Endothelial cell of umbilical vein (primary cell): ENCODE data around the gene GJA8. TPM values are rescaled to one million over a fixed set of nuclear protein-coding genes. Genes with fewer than 3 reads are reported as not detected.

ENCODE experiments used
- BruUV-seq: library from RNA; stranded (reverse); fragments of 400-500 nt; replicated peaks from 2 replicates; lab custom pipeline; 2021; lab: Mats Ljungman, UMichigan
- CTCF ChIA-PET: fragments of 300-600, 350-600 bp; sonication (Branson Sonifier 250); formaldehyde crosslinking; loops from one replicate; lab custom pipeline; 2021; ENCODE audit warnings: antibody characterized with exemption, inconsistent platforms; lab: Charles Lee
- POLR2A ChIA-PET: fragments of 300-600, 350-600 bp; sonication (Branson Sonifier 250); formaldehyde crosslinking; loops from one replicate; lab custom pipeline; 2021; ENCODE audit warnings: antibody characterized with exemption, inconsistent platforms; lab: Charles Lee
- DNase-seq: peaks from one replicate; pipeline ENCODE4 v3.0.0-alpha.2; 2011; ENCODE audit warnings: low read depth, low spot score
- FAIRE-seq: peaks from 2 replicates; lab custom pipeline; 2011; peaks lifted over from hg19 to GRCh38; lab: Jason Lieb, UNC
- H2AFZ ChIP-seq: 2 replicates; pipeline ENCODE4 v1.6.0; 2012; ENCODE audit warnings: low read depth, low read length, control low read depth, inconsistent platforms
- H3K27ac ChIP-seq: 2 replicates; pipeline ENCODE4 v1.5.1; 2011; ENCODE audit warnings: low read depth, mild to moderate bottlenecking, control low read depth, low read length, moderate library complexity; ENCODE audit not compliant: insufficient read depth
- H3K27me3 ChIP-seq, 2 experiments: 2 replicates each; pipeline versions ENCODE4 v1.6.0 to v1.6.1; 2011; ENCODE audit warnings: low read length in 2 of 2, mixed read lengths in 1 of 2; ENCODE audit not compliant: control insufficient read depth in 2 of 2, insufficient read depth in 2 of 2
- H3K36me3 ChIP-seq, 2 experiments: 2 replicates in 1 of 2; 3 replicates in 1 of 2; pipeline ENCODE4 v1.5.1; 2011; ENCODE audit warnings: low read length in 2 of 2, mild to moderate bottlenecking in 1 of 2, moderate library complexity in 1 of 2; ENCODE audit not compliant: control insufficient read depth in 2 of 2, insufficient read depth in 2 of 2; ENCODE audit errors: extremely low read depth in 1 of 2
- H3K4me1 ChIP-seq: 3 replicates; pipeline ENCODE4 v1.5.1; 2011; ENCODE audit warnings: mild to moderate bottlenecking, low read length; ENCODE audit not compliant: control insufficient read depth, insufficient read depth; ENCODE audit errors: extremely low read depth
- H3K4me2 ChIP-seq: 2 replicates; pipeline ENCODE4 v1.6.1; 2011; ENCODE audit warnings: low read length, control low read depth, mixed read lengths; ENCODE audit not compliant: insufficient read depth
- H3K4me3 ChIP-seq, 3 experiments: fragments of 200-600 bp in 1 of 3; sonication (generic), shearing (Covaris generic) in 1 of 3; replicated peaks in 1 of 3; 2 replicates each; pipeline ENCODE4 v1.5.1; 2011 to 2016; ENCODE audit warnings: control low read depth in 3 of 3, low read length in 3 of 3, mild to moderate bottlenecking in 2 of 3, inconsistent platforms in 1 of 3, low read depth in 1 of 3, moderate library complexity in 1 of 3; ENCODE audit not compliant: insufficient read depth in 1 of 3
- H3K79me2 ChIP-seq: 2 replicates; pipeline ENCODE4 v1.6.0; 2012; ENCODE audit warnings: low read length, inconsistent platforms; ENCODE audit not compliant: control insufficient read depth, insufficient read depth
- H3K9ac ChIP-seq: replicated peaks from 2 replicates; pipeline ENCODE3; 2011; ENCODE audit warnings: low read length, control low read depth; ENCODE audit not compliant: insufficient read depth; ENCODE audit errors: extremely low read depth
- H3K9me1 ChIP-seq: replicated peaks from 3 replicates; pipeline ENCODE4 v1.6.0; 2011; ENCODE audit warnings: mild to moderate bottlenecking, low read length; ENCODE audit not compliant: control insufficient read depth, insufficient read depth; ENCODE audit errors: extremely low read depth
- H3K9me3 ChIP-seq: replicated peaks from 2 replicates; pipeline ENCODE4 v1.5.1; 2012; ENCODE audit warnings: low read length, inconsistent platforms; ENCODE audit not compliant: control insufficient read depth, insufficient read depth
- H4K20me1 ChIP-seq: replicated peaks from 2 replicates; pipeline ENCODE3; 2011; ENCODE audit warnings: mild to moderate bottlenecking, low read length; ENCODE audit not compliant: control insufficient read depth, insufficient read depth; ENCODE audit errors: extremely low read depth
- EZH2 ChIP-seq: IDR thresholded peaks from 2 replicates; pipeline ENCODE4 v1.6.1; 2012; ENCODE audit warnings: borderline replicate concordance, low read depth, mild to moderate bottlenecking, moderate library complexity, low read length, inconsistent platforms; ENCODE audit not compliant: severe bottlenecking
- FOS ChIP-seq: IDR thresholded peaks from 2 replicates; pipeline ENCODE4 v1.6.1; 2011; ENCODE audit warnings: mild to moderate bottlenecking, low read length, moderate library complexity, borderline replicate concordance; ENCODE audit not compliant: insufficient read depth
- GATA2 ChIP-seq: IDR thresholded peaks from 2 replicates; pipeline ENCODE4 v1.7.0; 2011; ENCODE audit warnings: low read depth, mild to moderate bottlenecking, moderate library complexity, mixed read lengths, low read length; ENCODE audit not compliant: insufficient read length, insufficient read depth
- JUN ChIP-seq: IDR thresholded peaks from 2 replicates; pipeline ENCODE4 v1.6.1; 2011; ENCODE audit warnings: borderline replicate concordance, low read depth; ENCODE audit not compliant: insufficient read length, insufficient read depth
- MYC ChIP-seq: IDR thresholded peaks from one replicate; pipeline ENCODE4 v1.6.1; 2011; ENCODE audit warnings: mild to moderate bottlenecking, low read depth, low read length
- POLR2A ChIP-seq: IDR thresholded peaks from 2 replicates; pipeline ENCODE4 v1.6.1; 2012; ENCODE audit warnings: low read depth, mild to moderate bottlenecking, control low read depth, low read length
- POLR2AphosphoS5 ChIP-seq: IDR thresholded peaks from 2 replicates; pipeline ENCODE4 v1.6.1; 2012; ENCODE audit warnings: low read depth, mild to moderate bottlenecking, control low read depth, low read length, moderate library complexity; ENCODE audit not compliant: insufficient read depth
- dilution Hi-C: fragments of 300-500 bp; cut with MboI; formaldehyde crosslinking; loops from one replicate; pipeline ENCODE4 v1.15.0; 2019; ENCODE audit warnings: low sequenced_read_pairs; ENCODE audit not compliant: extremely low pct_ligation_motif_present
- intact Hi-C: fragments of 100-400 bp; cut with micrococcal nuclease; formaldehyde crosslinking; loops from one replicate; pipeline ENCODE4 v1.10.0; 2022
- polyA plus RNA-seq, 4 experiments: library from polyadenylated mRNA; depleted of rRNA in 3 of 4; stranded (reverse) in 3 of 4; unstranded in 1 of 4; fragments of >200 nt; gene quantifications; 2 replicates each; pipeline versions ENCODE4 v1.2.1 to v1.2.3, GENCODE V29; 2011 to 2012; ENCODE audit warnings: missing spikeins in 1 of 4
- total RNA-seq: library from RNA; stranded (reverse); gene quantifications from 2 replicates; pipeline ENCODE4 v1.2.3, GENCODE V29; 2021
- TF ChIP-seq, protein P1 (sequence below): IDR thresholded peaks from 2 replicates; pipeline ENCODE4 v1.6.1; 2011; ENCODE audit not compliant: insufficient read depth, insufficient read length
- TF ChIP-seq, protein P2 (sequence below), 2 donors: IDR thresholded peaks; 1 replicate in 1 of 2; 2 replicates in 1 of 2; pipeline ENCODE4 v1.5.1; 2011; ENCODE audit warnings: low read length in 2 of 2, mild to moderate bottlenecking in 2 of 2, moderate library complexity in 2 of 2, control low read depth in 1 of 2, inconsistent platforms in 1 of 2, low read depth in 1 of 2; ENCODE audit not compliant: insufficient read depth in 1 of 2; ENCODE audit errors: extremely low read depth in 1 of 2

The GJA8 gene
- total and polyA plus RNA-seq, 2 donors (not counting 3 experiments of a cell fraction or from before 2014, with no cell fraction given): not detected

DNA sequence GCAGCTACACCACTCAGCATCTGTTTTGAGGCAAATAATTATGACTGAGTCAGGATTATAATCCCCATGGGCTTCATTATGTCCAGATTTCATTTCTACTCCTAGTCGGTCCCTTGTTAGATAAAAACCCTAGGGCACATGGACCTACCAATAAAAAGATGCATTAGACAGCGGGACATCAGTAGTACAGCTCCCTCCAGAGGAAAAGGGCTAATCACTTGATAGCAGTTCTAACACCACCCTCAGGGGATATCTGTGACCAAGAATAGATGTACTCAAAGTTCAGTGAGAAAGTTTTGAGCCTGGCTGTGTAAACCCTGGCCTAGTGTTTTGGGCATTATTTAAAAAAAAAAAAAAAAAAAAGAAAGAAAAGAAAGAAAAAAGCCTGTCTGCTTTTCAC, 10.0 kb downstream of the GJA8 start:
- intact Hi-C loops: no loop called here
- TF ChIP-seq GATA2: no peak
- no peak for TF ChIP-seq POLR2AphosphoS5
- TF ChIP-seq, protein P1, sequence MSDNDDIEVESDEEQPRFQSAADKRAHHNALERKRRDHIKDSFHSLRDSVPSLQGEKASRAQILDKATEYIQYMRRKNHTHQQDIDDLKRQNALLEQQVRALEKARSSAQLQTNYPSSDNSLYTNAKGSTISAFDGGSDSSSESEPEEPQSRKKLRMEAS: no peak
- TF ChIP-seq, protein P2, sequence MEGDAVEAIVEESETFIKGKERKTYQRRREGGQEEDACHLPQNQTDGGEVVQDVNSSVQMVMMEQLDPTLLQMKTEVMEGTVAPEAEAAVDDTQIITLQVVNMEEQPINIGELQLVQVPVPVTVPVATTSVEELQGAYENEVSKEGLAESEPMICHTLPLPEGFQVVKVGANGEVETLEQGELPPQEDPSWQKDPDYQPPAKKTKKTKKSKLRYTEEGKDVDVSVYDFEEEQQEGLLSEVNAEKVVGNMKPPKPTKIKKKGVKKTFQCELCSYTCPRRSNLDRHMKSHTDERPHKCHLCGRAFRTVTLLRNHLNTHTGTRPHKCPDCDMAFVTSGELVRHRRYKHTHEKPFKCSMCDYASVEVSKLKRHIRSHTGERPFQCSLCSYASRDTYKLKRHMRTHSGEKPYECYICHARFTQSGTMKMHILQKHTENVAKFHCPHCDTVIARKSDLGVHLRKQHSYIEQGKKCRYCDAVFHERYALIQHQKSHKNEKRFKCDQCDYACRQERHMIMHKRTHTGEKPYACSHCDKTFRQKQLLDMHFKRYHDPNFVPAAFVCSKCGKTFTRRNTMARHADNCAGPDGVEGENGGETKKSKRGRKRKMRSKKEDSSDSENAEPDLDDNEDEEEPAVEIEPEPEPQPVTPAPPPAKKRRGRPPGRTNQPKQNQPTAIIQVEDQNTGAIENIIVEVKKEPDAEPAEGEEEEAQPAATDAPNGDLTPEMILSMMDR (IDR thresholded peaks at IDR 0.05; ENCODE audit: extremely low read depth in 1 of 2, insufficient read depth in 1 of 2, low read depth in 1 of 2, low read length in 2 of 2): no peak
- no peak for TF ChIP-seq EZH2
- TF ChIP-seq FOS: no peak
- TF ChIP-seq POLR2A: no peak
- TF ChIP-seq MYC: no peak
- no peak for TF ChIP-seq JUN
- no TSS peak for BruUV-seq
- Histone ChIP-seq H3K27ac (no peak overlapping the region), H3K9ac (no peak overlapping the region), H4K20me1 (no peaks in the 10 kb centered on the region), H3K9me3 (no peaks in the 10 kb centered on the region), H3K4me1 (no peaks in the 10 kb centered on the region), H3K79me2 (no peaks in the 10 kb centered on the region), H3K36me3 (no peaks in the 10 kb centered on the region), H3K27me3 (peaks cover 13 to 32% of the 10 kb centered on the region in 2 experiments), H2AFZ (no peak overlapping the region), H3K4me3 (no peak overlapping the region), H3K9me1 (no peaks in the 10 kb centered on the region), H3K4me2 (no peak overlapping the region)
- dilution Hi-C loops: no loop called here
- no peak for FAIRE-seq
- ChIA-PET POLR2A (no interaction called here), CTCF (interaction anchor here (2.5 kb wide), 1 partner anchor 20 kb away, joined by 8 read pairs; no protein-coding TSS in a partner anchor)
- no peak for DNase-seq
